ENCODE results near the gene TLE2. TPM values are rescaled to one million over a fixed set of nuclear protein-coding genes. Genes with fewer than 3 reads are reported as not detected.

Gene TLE2
- 19.2 and 20.6 TPM in 2 replicates for total RNA-seq

GRCh38 chr19:3029065-3029923 lies at the start of gene TLE2:
TLE2 (minus strand) TSS chr19:3029280; CDS start chr19:3028904, 376 bp downstream.
- DNase-seq (ENCODE audit: low read depth, low spot score) = no peak

- no peak for DNase-seq (ENCODE audit: low read depth, low spot score)
Measured at GRCh38 chr19:3075605-3076431, 46.7 kb upstream of the TLE2 start.

GRCh38 chr19:3073931-3074595 lies 45.0 kb upstream of the TLE2 start:
- DNase-seq (ENCODE audit: low read depth, low spot score) = no peak

GRCh38 chr19:3073159-3073563 lies 44.1 kb upstream of the TLE2 start:
- DNase-seq (ENCODE audit: low read depth, low spot score) = no peak

GRCh38 chr19:3071768-3072167 lies 42.7 kb upstream of the TLE2 start:
- DNase-seq (ENCODE audit: low read depth, low spot score) = no peak

- no peak for DNase-seq (ENCODE audit: low read depth, low spot score)
Measured at GRCh38 chr19:3068071-3068470, 39.0 kb upstream of the TLE2 start.

- DNase-seq (ENCODE audit: low read depth, low spot score) = no peak
Measured at GRCh38 chr19:3067563-3067962, 38.5 kb upstream of the TLE2 start.

- no peak for DNase-seq (ENCODE audit: low read depth, low spot score)
Measured at GRCh38 chr19:3066482-3067049, 37.5 kb upstream of the TLE2 start.

- DNase-seq (ENCODE audit: low read depth, low spot score) = no peak
Measured at GRCh38 chr19:3065675-3066357, 36.7 kb upstream of the TLE2 start.

- DNase-seq (ENCODE audit: low read depth, low spot score) = no peak
Measured at GRCh38 chr19:3064011-3064330, 34.9 kb upstream of the TLE2 start.

- no peak for DNase-seq (ENCODE audit: low read depth, low spot score)
Measured at GRCh38 chr19:3062165-3063105, 33.4 kb upstream of the TLE2 start, which contains the start of gene TLE5. TLE5 (minus strand) TSS chr19:3062495; CDS start chr19:3062200, 295 bp downstream.

GRCh38 chr19:3061182-3062161 lies 32.4 kb upstream of the TLE2 start:
- no peak for DNase-seq (ENCODE audit: low read depth, low spot score)

- DNase-seq (ENCODE audit: low read depth, low spot score) = no peak
Measured at GRCh38 chr19:3060857-3061181, 31.7 kb upstream of the TLE2 start.

- no peak for DNase-seq (ENCODE audit: low read depth, low spot score)
Measured at GRCh38 chr19:3059653-3060052, 30.6 kb upstream of the TLE2 start.

- DNase-seq (ENCODE audit: low read depth, low spot score) = no peak
Measured at GRCh38 chr19:3058821-3059314, 29.8 kb upstream of the TLE2 start.

- DNase-seq (ENCODE audit: low read depth, low spot score) = no peak
Measured at GRCh38 chr19:3058009-3058820, 29.1 kb upstream of the TLE2 start.

- DNase-seq (ENCODE audit: low read depth, low spot score) = no peak
Measured at GRCh38 chr19:3057275-3057714, 28.2 kb upstream of the TLE2 start.

Measured in pulmonary artery endothelial cell (primary cell).